Measurements from ENCODE around the gene PLA2G5. TPM values are rescaled to one million over a fixed set of nuclear protein-coding genes. Genes with fewer than 3 reads are reported as not detected.
A peak's percentile ranks its signal among the peaks of the same experiment; 100 is the strongest.
"Not testable (repeated sequence)": the region's sequence is repeated elsewhere in the genome, so short reads cannot be mapped to it uniquely, and the experiment has no call there.

Gene PLA2G5
- total RNA-seq, result 5.5 TPM
- long read RNA-seq, transcript PLA2G5-201 (5 exons, 1,161 nt), result major isoform, 12 of 23 reads
- long read RNA-seq, partial matches to known transcripts, result 1 of 23 reads
- long read RNA-seq, other reads (novel, unspliced or antisense), result 10 of 23 reads

- DNase-seq (ENCODE audit: low spot score), result peak; percentile 81
Observed at GRCh38 chr1:20069874-20070273, at the start of gene PLA2G5. Gene PLA2G5 (plus strand): TSS chr1:20070194. CDS start chr1:20084831, 14,637 bp downstream.

GRCh38 chr1:20028125-20028524 is 41.9 kb upstream of the PLA2G5 start:
- DNase-seq (ENCODE audit: low spot score), result no peak

GRCh38 chr1:20028726-20029125 is 41.3 kb upstream of the PLA2G5 start:
- DNase-seq (ENCODE audit: low spot score), result no peak

- DNase-seq (ENCODE audit: low spot score), result no peak
Observed at GRCh38 chr1:20029178-20029912, 40.6 kb upstream of the PLA2G5 start.

- DNase-seq (ENCODE audit: low spot score), result not testable (repeated sequence)
Observed at GRCh38 chr1:20030436-20031151, 39.4 kb upstream of the PLA2G5 start.

- no peak for DNase-seq (ENCODE audit: low spot score)
Observed at GRCh38 chr1:20031161-20031560, 38.8 kb upstream of the PLA2G5 start.

DNA sequence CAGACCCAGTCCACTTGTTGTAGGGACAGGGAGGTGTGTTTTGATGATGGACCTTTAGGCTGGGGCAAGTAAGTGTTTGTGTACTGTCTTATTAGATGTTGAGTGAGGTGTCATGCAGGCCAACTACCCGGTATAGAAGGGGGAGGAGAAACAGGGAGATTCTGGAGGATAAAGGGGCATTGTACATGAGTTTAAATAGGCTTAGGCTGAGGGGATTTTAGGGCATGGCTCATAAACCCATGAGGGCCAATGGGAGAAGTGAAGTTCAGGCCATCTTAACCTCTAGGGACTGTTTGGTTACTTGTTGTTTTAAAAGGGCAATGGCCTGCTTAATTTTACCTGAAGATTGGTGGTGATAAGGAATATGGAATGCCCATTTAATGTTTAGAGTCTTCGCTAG is 38.2 kb upstream of the PLA2G5 start:
- DNase-seq (ENCODE audit: low spot score), result no peak

DNA sequence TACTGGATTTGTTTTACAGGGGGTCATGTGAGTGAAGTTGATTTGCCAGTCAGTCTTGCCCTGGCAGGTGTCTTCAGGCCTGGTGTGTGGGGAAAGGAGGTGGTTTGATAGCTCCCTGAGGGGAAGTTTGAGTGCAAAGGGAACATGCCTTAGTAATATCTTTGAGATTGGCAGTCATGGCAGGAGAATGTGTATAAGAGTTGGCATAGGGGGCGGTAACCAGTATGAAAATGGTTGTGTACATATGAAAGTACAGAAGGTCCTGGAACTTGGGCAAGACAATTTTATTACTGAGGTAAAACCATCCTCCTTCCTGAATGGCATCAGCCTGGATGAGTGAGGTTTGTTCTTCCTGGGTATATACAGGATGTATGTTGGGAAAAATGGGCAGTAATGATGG is 37.6 kb upstream of the PLA2G5 start:
- no peak for DNase-seq (ENCODE audit: low spot score)

GRCh38 chr1:20033420-20033819 is 36.6 kb upstream of the PLA2G5 start:
- DNase-seq (ENCODE audit: low spot score), result no peak

- DNase-seq (ENCODE audit: low spot score), result no peak
Observed at GRCh38 chr1:20035114-20035513, 34.9 kb upstream of the PLA2G5 start.

DNA sequence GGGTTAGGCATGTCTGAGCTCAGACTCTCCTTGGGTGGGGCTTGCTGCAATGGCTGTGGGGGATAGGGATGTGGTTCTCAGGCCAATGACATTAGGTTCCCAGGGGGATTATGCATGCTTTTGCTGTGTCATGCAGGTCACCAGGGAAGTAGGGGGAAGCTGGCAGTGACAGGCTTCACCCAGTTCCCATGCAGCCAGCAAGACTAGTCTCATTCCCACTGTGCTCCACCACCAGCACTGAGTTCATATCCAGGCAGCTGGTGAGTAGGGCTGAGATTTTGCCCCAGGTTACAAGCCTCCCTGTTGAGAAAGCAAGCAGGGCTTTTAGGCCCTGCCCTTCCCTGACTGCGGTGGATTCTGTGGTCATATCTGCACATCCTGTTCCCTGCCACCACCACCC is 32.1 kb upstream of the PLA2G5 start:
- no peak for DNase-seq (ENCODE audit: low spot score)

GRCh38 chr1:20047096-20047495 is 22.9 kb upstream of the PLA2G5 start:
- DNase-seq (ENCODE audit: low spot score), result no peak

GRCh38 chr1:20048563-20048962 is 21.4 kb upstream of the PLA2G5 start:
- no peak for DNase-seq (ENCODE audit: low spot score)

DNA sequence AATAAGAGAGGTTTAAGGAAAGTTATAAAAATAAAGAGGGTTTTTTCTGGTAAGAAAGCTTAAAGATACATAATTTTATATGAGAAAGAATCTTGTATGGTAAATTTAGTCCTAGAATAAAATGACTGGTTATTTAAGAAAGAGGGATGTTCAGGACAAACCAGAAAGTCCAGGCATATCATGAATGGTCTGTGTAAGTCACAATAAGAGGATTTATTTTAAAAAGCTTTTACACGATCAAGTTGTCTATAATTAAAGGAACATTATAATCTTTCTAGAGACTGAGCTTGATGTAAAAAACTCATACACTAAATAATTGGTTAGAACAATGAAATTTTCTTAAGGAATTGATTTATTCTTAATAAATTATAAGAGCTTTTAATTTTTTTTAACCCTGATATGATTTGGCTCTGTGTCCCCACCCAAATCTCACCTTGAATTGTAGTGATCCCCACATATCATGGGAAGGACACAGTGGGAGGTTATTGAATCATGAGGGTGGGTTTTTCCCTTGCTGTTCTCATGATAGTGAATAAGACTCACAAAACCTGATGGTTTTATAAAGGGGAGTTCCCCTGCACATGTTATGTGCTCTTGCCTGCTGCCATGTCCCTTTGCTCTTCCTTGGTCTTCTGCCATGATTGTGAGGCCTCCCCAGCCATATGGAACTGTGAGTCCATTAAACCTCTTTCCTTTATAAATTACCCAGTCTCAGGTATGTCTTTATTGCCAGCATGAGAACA is 20.8 kb upstream of the PLA2G5 start:
- DNase-seq (ENCODE audit: low spot score), result not testable (repeated sequence)

GRCh38 chr1:20051218-20051829 is 18.7 kb upstream of the PLA2G5 start:
- no peak for DNase-seq (ENCODE audit: low spot score)

DNA sequence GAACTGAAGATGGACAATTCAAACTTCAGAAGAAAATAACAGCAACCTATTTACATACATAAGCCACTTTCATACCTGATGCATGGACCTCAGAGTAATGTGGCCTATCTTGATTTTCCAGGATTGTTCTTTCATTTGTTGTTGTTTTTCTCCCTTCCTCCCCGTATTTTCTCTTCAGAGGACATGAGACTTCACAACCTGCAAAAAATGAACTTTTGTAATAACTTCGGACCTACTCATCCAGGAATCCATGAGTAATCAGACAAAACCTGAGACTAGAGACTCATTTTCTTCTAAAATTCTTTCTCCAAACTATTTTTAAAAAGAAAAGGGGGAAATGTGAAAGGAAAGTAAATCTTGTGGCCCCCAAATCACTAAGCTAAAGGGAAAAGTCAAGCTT is 17.6 kb upstream of the PLA2G5 start:
- DNase-seq (ENCODE audit: low spot score), result no peak

GRCh38 chr1:20057886-20058420 is 12.0 kb upstream of the PLA2G5 start:
- DNase-seq (ENCODE audit: low spot score), result no peak

GRCh38 chr1:20058531-20058930 is 11.5 kb upstream of the PLA2G5 start:
- DNase-seq (ENCODE audit: low spot score), result peak; percentile 11

DNA sequence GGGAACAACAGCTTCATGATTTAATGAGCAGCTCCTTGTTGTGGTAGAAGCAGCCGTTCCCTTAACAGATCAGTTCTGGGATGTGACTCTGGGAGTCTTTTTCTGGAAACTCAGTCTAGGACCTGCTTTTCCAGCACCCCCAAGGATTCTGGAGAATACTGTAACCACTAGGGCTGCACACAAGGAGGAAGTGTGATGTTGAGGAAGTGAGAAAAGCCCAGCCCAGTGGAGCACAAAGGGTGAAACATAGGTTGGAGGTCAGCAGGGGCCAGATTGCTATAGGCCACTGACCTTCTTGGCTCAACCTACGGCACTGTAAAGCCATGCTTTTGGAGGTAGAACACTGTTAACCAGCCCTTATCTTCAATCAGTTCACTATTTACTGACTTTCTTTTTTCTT is 10.1 kb upstream of the PLA2G5 start:
- DNase-seq (ENCODE audit: low spot score), result no peak

GRCh38 chr1:20060791-20061190 is 9.2 kb upstream of the PLA2G5 start:
- peak; percentile 62 for DNase-seq (ENCODE audit: low spot score)

GRCh38 chr1:20061866-20062265 is 8.1 kb upstream of the PLA2G5 start:
- DNase-seq (ENCODE audit: low spot score), result peak; percentile 22
